Activated CD4-positive, alpha-beta T cell treated with anti-CD3 and anti-CD28 coated beads for 36 hours (primary cell): ENCODE results near the gene ARL2. TPM values are rescaled to one million over a fixed set of nuclear protein-coding genes. Genes with fewer than 3 reads are reported as not detected.
A peak's percentile ranks its signal among the peaks of the same experiment; 100 is the strongest.

Experiments
- ATAC-seq: fragments of 200-7000 bp; cut with Tn5 transposase; one replicate; pipeline ENCODE4 v1.10.0; 2021; ENCODE audit warnings: mild to moderate bottlenecking, moderate library complexity
- CTCF ChIA-PET: fragments of 350-600 bp; sonication (Branson Sonifier 250); formaldehyde crosslinking; loops from one replicate; lab custom pipeline; 2021; ENCODE audit warnings: antibody characterized with exemption; lab: Charles Lee
- POLR2A ChIA-PET: fragments of 350-600 bp; sonication (Branson Sonifier 250); formaldehyde crosslinking; loops from one replicate; lab custom pipeline; 2021; ENCODE audit warnings: antibody characterized with exemption, inconsistent platforms; lab: Charles Lee
- DNase-seq: peaks from one replicate; pipeline ENCODE4 v3.0.0-alpha.2; 2020
- H3K27ac Mint-ChIP-seq: one replicate; pipeline ENCODE4 v1.8.0; 2021; ENCODE audit warnings: mixed read lengths
- H3K27me3 Mint-ChIP-seq: one replicate; pipeline ENCODE4 v1.8.0; 2021; ENCODE audit warnings: mixed read lengths
- H3K36me3 Mint-ChIP-seq: one replicate; pipeline ENCODE4 v1.8.0; 2021; ENCODE audit warnings: low read depth, mixed read lengths
- H3K4me1 Mint-ChIP-seq: one replicate; pipeline ENCODE4 v1.8.0; 2021; ENCODE audit warnings: mixed read lengths
- H3K4me3 Mint-ChIP-seq: one replicate; pipeline ENCODE4 v1.8.0; 2021; ENCODE audit warnings: mild to moderate bottlenecking, moderate library complexity, mixed read lengths
- H3K9me3 Mint-ChIP-seq: one replicate; pipeline ENCODE4 v1.8.0; 2021; ENCODE audit warnings: low read depth, mixed read lengths
- intact Hi-C, 2 experiments: fragments of 100-400 bp; cut with DNase I in 1 of 2; cut with micrococcal nuclease in 1 of 2; formaldehyde crosslinking; loops; one replicate each; pipeline versions ENCODE4 v1.14.2 to v1.15.1; 2022 to 2024; cut with DNase I, micrococcal nuclease
- total RNA-seq, 2 experiments: library from RNA; stranded (reverse); gene quantifications; one replicate each; pipeline ENCODE4 v1.2.3, GENCODE V29; 2021

The ARL2 gene
- total RNA-seq, 2 experiments from 2014 or later = 89.6 to 109 TPM

DNA sequence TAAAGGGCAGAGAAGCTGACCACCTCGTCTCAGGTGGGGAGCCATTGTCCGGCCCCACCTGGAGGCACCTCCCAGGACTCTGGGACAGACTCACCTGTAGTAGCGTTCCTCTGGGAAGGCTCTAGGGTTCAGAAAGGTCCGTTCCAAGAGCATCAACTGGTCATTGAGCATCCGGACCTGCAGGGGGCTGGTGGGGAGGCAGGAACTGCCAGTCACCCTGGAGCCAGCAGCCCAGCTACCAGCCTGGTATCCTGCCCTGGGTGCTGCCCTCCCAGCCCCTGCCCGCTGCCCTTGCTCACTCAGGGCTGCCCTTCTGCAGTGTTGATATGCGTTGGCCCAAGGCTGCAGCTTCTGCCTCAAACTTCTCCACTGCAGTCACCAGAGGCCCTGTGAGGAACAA, 31.8 kb downstream of the ARL2 start:
- no peak for ATAC-seq
- intact Hi-C loops = no loop called here
- no peaks in the 10 kb centered on the region for H3K27me3 Mint-ChIP-seq
- H3K4me3 Mint-ChIP-seq = no peak overlapping the region
- CTCF ChIA-PET = interaction anchor here (0.9 kb wide), 1 partner anchor 270 kb away, joined by 3 read pairs; no protein-coding TSS in a partner anchor
- peaks cover 32% of the 10 kb centered on the region for H3K4me1 Mint-ChIP-seq
- POLR2A ChIA-PET = interaction anchor here (0.5 kb wide), 1 partner anchor 12 kb away, joined by 4 read pairs; no protein-coding TSS in a partner anchor
- no peak overlapping the region for H3K27ac Mint-ChIP-seq
- no peak for DNase-seq
- H3K36me3 Mint-ChIP-seq = peaks cover 6% of the 10 kb centered on the region
- H3K9me3 Mint-ChIP-seq = no peaks in the 10 kb centered on the region

DNA sequence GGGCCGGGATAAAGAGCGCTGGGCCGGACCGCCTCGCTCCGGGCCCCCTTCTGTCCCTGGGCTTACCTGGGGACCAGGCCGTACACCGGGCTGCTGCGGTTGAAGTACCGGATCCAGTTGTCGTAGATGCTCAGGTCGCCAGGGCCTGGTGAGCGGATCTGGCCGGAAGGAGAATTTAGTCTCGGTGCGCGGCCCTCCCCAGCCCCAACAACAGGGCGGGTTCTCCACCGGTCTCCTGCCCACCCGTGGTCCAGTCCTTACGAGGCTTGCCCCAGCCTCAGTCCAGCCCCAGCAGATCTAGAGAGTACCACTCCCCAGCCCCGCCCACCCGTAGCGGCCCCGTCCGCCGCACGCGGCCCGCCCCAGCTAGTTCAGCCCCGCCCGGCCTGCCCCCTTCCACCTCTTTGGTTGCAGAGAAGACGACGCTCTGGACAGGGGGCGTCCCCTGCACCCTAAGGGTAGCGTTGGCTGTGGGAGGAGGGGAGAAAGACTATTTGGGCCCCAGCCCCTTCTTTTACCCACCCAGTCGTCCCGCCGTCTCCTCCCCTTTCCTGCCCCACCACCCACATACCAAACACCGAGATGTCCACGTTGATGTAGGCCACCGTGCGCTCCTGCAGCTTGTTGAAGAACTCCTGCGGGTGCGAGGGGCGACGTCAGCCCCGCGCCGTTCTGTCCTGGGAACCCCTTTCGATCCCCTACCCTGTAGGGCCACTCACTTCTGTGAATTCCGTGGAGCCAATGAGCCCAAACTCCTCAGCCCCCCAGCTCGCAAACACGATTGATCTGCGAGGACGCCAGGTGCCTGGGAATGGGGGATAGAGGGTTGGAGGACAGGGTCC, 33.8 kb downstream of the ARL2 start:
- CTCF ChIA-PET = interaction anchor here (0.6 to 1.2 kb wide), 3 partner anchors 10 to 35 kb away, joined by 4 to 7 read pairs (median 5); partner anchors contain the start of gene ARL2

GRCh38 chr11:65051398-65051858, 37.5 kb downstream of the ARL2 start:
- no peaks in the 10 kb centered on the region for H3K9me3 Mint-ChIP-seq
- ChIA-PET POLR2A (no interaction called here), CTCF (no interaction called here)
- H3K4me1 Mint-ChIP-seq = peaks cover 30% of the 10 kb centered on the region
- ATAC-seq (no peak), DNase-seq (no peak)
- no peak overlapping the region for H3K27ac Mint-ChIP-seq
- no peaks in the 10 kb centered on the region for H3K27me3 Mint-ChIP-seq
- no peaks in the 10 kb centered on the region for H3K36me3 Mint-ChIP-seq
- H3K4me3 Mint-ChIP-seq = no peak overlapping the region
- intact Hi-C loops = no loop called here

More for the DNA sequence above, 33.8 kb downstream of the ARL2 start:
- Mint-ChIP-seq H3K27me3 (no peaks in the 10 kb centered on the region), H3K4me1 (peaks cover 20% of the 10 kb centered on the region), H3K27ac (peak overlapping the region; percentile 51), H3K4me3 (peak overlapping the region; percentile 66), H3K36me3 (peaks cover 6% of the 10 kb centered on the region), H3K9me3 (no peaks in the 10 kb centered on the region)
- POLR2A ChIA-PET = interaction anchor here (0.6 kb wide), 1 partner anchor 276 kb away, joined by 3 read pairs; no protein-coding TSS in a partner anchor
- ATAC-seq (peak; percentile 53), DNase-seq (peak; percentile 51)
- intact Hi-C loops = no loop called here

DNA sequence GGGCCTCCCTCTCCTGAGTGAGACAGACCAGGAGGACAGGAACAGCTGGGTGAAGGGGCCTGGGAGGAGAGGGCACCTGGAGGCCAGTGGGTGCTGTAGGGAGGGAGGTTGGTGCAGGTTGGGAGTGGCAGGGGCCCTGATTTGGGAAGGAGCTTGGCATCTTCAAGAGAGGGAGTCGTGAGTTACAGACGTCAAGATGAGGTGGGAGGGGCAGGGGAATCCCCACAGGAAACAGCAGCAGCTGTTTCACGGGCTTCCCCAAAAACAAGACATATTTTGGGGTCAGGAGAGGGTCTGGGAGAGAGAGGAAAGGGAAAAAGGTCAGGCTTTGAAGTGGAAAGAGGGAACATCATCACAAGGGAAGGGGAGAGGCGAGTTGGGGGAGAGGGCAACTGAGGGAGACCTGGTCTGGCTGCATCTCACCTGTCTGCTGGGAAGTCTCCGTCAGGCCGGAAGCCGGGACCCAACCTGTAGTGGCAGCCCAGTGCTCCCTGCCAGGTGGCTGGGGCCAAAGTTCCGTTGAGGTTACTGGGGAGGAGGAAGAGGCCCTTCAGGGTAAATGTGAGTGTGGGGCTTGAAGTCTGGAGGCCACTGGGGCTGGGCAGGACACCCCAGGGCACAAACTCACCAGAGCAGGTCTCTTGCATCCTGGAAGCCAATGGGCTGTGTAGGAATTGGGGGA, 40.0 kb downstream of the ARL2 start:
- no peaks in the 10 kb centered on the region for H3K27me3 Mint-ChIP-seq
- ChIA-PET CTCF (interaction anchor here (0.6 to 1.0 kb wide), 2 partner anchors 206 to 774 kb away, joined by 3 read pairs; no protein-coding TSS in a partner anchor), POLR2A (no interaction called here)
- H3K36me3 Mint-ChIP-seq = no peaks in the 10 kb centered on the region
- ATAC-seq = peak; percentile 47
- H3K27ac Mint-ChIP-seq = peak overlapping the region; percentile 48
- H3K9me3 Mint-ChIP-seq = no peaks in the 10 kb centered on the region
- H3K4me1 Mint-ChIP-seq = peaks cover 17% of the 10 kb centered on the region
- DNase-seq = peak; percentile 45
- intact Hi-C loops = no loop called here
- H3K4me3 Mint-ChIP-seq = peak overlapping the region; percentile 10

DNA sequence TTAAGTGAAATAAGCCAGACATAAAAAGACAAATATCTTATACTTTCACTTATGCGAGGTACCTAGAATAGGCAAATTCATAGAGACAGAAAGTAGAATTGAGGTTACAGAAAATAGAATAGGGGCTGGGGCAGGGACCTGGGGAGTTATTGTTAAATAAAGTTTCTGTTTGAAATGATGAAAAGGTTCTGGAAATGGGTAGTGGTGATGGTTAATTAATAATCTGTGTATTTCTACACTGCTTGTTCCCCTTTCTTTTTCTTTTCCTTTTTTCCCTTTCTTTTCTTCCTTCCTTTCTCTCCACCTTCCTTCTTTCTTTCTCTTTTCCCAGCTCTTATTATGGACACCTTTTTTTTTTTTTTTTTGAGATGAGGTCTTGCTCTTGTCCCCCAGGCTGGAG, 41.6 kb downstream of the ARL2 start:
- ATAC-seq = no peak
- no peak overlapping the region for H3K27ac Mint-ChIP-seq
- H3K27me3 Mint-ChIP-seq = no peaks in the 10 kb centered on the region
- no peak for DNase-seq
- H3K36me3 Mint-ChIP-seq = no peaks in the 10 kb centered on the region
- H3K4me3 Mint-ChIP-seq = no peak overlapping the region
- H3K9me3 Mint-ChIP-seq = no peaks in the 10 kb centered on the region
- CTCF ChIA-PET = interaction anchor here (0.6 kb wide), 1 partner anchor 33 kb away, joined by 3 read pairs; no protein-coding TSS in a partner anchor
- POLR2A ChIA-PET = no interaction called here
- H3K4me1 Mint-ChIP-seq = peaks cover 17% of the 10 kb centered on the region
- intact Hi-C loops = no loop called here

GRCh38 chr11:65056999-65057398, 43.0 kb downstream of the ARL2 start:
- H3K4me1 Mint-ChIP-seq = peaks cover 21% of the 10 kb centered on the region
- ChIA-PET CTCF (no interaction called here), POLR2A (no interaction called here)
- ATAC-seq (no peak), DNase-seq (no peak)
- no peak overlapping the region for H3K27ac Mint-ChIP-seq
- intact Hi-C loops = no loop called here
- H3K4me3 Mint-ChIP-seq = no peak overlapping the region
- no peaks in the 10 kb centered on the region for H3K9me3 Mint-ChIP-seq
- no peaks in the 10 kb centered on the region for H3K27me3 Mint-ChIP-seq
- no peaks in the 10 kb centered on the region for H3K36me3 Mint-ChIP-seq

DNA sequence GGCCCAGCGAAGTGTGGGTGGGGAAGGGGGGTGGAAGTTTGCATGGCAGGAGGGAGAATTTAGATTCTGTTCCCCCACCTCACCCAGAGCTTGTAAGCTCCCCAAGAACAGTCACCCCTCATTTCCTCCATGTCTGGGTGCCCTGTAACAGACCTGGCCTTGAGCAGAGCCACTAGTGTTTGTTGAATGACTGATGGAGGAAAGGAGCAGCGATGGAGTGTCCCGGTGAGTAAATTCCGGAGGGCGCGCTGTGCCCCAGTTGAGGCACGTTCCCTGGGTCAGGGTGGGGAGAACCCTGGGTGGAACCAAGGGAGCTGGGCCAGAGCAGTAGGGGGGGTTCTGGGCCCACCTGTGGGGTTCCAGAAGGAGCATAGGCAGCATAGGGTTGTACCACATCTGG, 43.6 kb downstream of the ARL2 start:
- ChIA-PET POLR2A (no interaction called here), CTCF (interaction anchor here (0.5 kb wide), 1 partner anchor 1504 kb away, joined by 3 read pairs; no protein-coding TSS in a partner anchor)
- Mint-ChIP-seq H3K27ac (no peak overlapping the region), H3K9me3 (no peaks in the 10 kb centered on the region), H3K27me3 (no peaks in the 10 kb centered on the region), H3K4me1 (peaks cover 21% of the 10 kb centered on the region), H3K4me3 (no peak overlapping the region), H3K36me3 (no peaks in the 10 kb centered on the region)
- intact Hi-C loops = no loop called here
- ATAC-seq (no peak), DNase-seq (no peak)

- DNase-seq (no peak), ATAC-seq (no peak)
- H3K27me3 Mint-ChIP-seq = no peaks in the 10 kb centered on the region
- H3K4me1 Mint-ChIP-seq = peaks cover 21% of the 10 kb centered on the region
- no peaks in the 10 kb centered on the region for H3K9me3 Mint-ChIP-seq
- ChIA-PET CTCF (interaction anchor here (0.5 kb wide), 1 partner anchor 1505 kb away, joined by 3 read pairs; no protein-coding TSS in a partner anchor), POLR2A (no interaction called here)
- H3K4me3 Mint-ChIP-seq = no peak overlapping the region
- no peaks in the 10 kb centered on the region for H3K36me3 Mint-ChIP-seq
- no peak overlapping the region for H3K27ac Mint-ChIP-seq
- intact Hi-C loops = no loop called here
Observed at GRCh38 chr11:65058012-65058411, 44.1 kb downstream of the ARL2 start.

DNA sequence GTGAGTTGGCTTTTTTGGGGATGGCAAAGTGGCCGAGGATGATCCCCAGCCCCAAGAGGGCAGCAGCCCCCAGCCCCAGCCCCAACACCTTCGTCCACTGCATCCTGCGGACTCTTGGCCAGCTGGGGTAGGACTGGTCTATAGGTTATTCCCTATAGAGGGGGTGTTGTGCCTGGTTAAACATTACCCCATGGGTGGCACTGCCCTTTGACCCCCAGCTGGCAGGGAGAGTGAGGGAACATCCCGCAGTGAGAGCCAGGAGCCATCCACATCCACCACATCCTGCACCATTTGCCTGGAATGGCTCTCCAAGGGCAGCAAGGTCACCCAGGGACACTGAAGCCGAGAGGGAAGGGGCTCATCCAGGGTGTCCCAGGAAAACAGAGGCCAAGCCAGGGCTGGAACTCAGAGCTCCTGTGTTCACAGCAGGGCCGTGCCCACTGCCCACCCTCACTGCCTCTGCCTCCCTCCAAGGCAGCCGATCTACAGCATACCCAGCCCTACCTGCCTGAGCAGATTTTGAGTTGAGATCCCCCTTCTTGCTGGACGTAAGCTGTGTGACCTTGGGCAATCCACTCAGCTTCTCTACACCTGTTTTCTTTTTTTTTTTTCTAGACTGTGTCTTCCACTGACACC, 44.6 kb downstream of the ARL2 start, which contains the start of gene NAALADL1:
Gene NAALADL1, minus strand, starts transcription at position 135 of the 636 bp plus-strand sequence. Its CDS starts 32 bp downstream, at position 103.
- POLR2A ChIA-PET = no interaction called here
- Mint-ChIP-seq H3K27me3 (no peaks in the 10 kb centered on the region), H3K4me3 (no peak within 1 kb of the TSS), H3K4me1 (peaks cover 16% of the 10 kb centered on the region), H3K9me3 (no peaks in the 10 kb centered on the region), H3K36me3 (no peaks in the 10 kb centered on the region), H3K27ac (no peak within 1 kb of the TSS)
- CTCF ChIA-PET = interaction anchor here (1.0 kb wide), 1 partner anchor 44 kb away, joined by 4 read pairs; no protein-coding TSS in a partner anchor
- intact Hi-C loops = no loop called here
- ATAC-seq (no peak), DNase-seq (no peak)

GRCh38 chr11:65059523-65059922, 45.6 kb downstream of the ARL2 start:
- Mint-ChIP-seq H3K27ac (no peak overlapping the region), H3K4me1 (peaks cover 6% of the 10 kb centered on the region), H3K36me3 (no peaks in the 10 kb centered on the region), H3K27me3 (no peaks in the 10 kb centered on the region), H3K9me3 (no peaks in the 10 kb centered on the region), H3K4me3 (no peak overlapping the region)
- DNase-seq (no peak), ATAC-seq (no peak)
- ChIA-PET CTCF (interaction anchor here (0.7 to 1.0 kb wide), 2 partner anchors 45 to 76 kb away, joined by 3 to 4 read pairs; no protein-coding TSS in a partner anchor), POLR2A (no interaction called here)
- intact Hi-C loops = no loop called here
